Embryonic facial prominence (tissue), 1 donor: ENCODE results near the gene DLGAP1.

Source experiments
- DNase-seq: peaks from one replicate; pipeline ENCODE4 v3.0.0-alpha.2; 2016; ENCODE audit errors: extremely low spot score

The DLGAP1 gene

GRCh38 chr18:3821524-3821923 is 633.6 kb downstream of the DLGAP1 start:
- no peak for DNase-seq

- no peak for DNase-seq
Measured at GRCh38 chr18:3819961-3820360, 635.1 kb downstream of the DLGAP1 start.

- DNase-seq, result no peak
Measured at GRCh38 chr18:3816610-3817363, 638.3 kb downstream of the DLGAP1 start.

GRCh38 chr18:3815991-3816390 is 639.1 kb downstream of the DLGAP1 start:
- no peak for DNase-seq

- no peak for DNase-seq
Measured at GRCh38 chr18:3814816-3815215, 640.3 kb downstream of the DLGAP1 start.

GRCh38 chr18:3810296-3810695 is 644.8 kb downstream of the DLGAP1 start:
- no peak for DNase-seq

- DNase-seq, result no peak
Measured at GRCh38 chr18:3808985-3809780, 645.9 kb downstream of the DLGAP1 start.

GRCh38 chr18:3806656-3807055 is 648.5 kb downstream of the DLGAP1 start:
- no peak for DNase-seq

- no peak for DNase-seq
Measured at GRCh38 chr18:3804336-3804735, 650.8 kb downstream of the DLGAP1 start.

GRCh38 chr18:3803350-3803749 is 651.8 kb downstream of the DLGAP1 start:
- DNase-seq, result no peak

- DNase-seq, result no peak
Measured at GRCh38 chr18:3799515-3799914, 655.6 kb downstream of the DLGAP1 start.

GRCh38 chr18:3798032-3798431 is 657.1 kb downstream of the DLGAP1 start:
- DNase-seq, result no peak

GRCh38 chr18:3796434-3796833 is 658.7 kb downstream of the DLGAP1 start:
- no peak for DNase-seq

- no peak for DNase-seq
Measured at GRCh38 chr18:3794537-3795348, 660.4 kb downstream of the DLGAP1 start.

- DNase-seq, result no peak
Measured at GRCh38 chr18:3793545-3793944, 661.6 kb downstream of the DLGAP1 start.

GRCh38 chr18:3793111-3793510 is 662.0 kb downstream of the DLGAP1 start:
- DNase-seq, result no peak

- DNase-seq, result no peak
Measured at GRCh38 chr18:3792711-3793110, 662.4 kb downstream of the DLGAP1 start.

GRCh38 chr18:3791238-3791637 is 663.9 kb downstream of the DLGAP1 start:
- DNase-seq, result no peak

GRCh38 chr18:3790703-3791102 is 664.4 kb downstream of the DLGAP1 start:
- DNase-seq, result no peak

GRCh38 chr18:3789525-3789924 is 665.6 kb downstream of the DLGAP1 start:
- no peak for DNase-seq

GRCh38 chr18:3784949-3785348 is 670.2 kb downstream of the DLGAP1 start:
- no peak for DNase-seq

GRCh38 chr18:3782901-3783300 is 672.2 kb downstream of the DLGAP1 start:
- DNase-seq, result no peak
